SK-N-SH treated with all-trans-retinoic acid at 6 μM for 48 hours (cell line): Measurements from ENCODE around the gene SORCS2.

Experiments used
- ISL1 ChIP-seq: fragments of 250-450 bp; sonication (Bioruptor Pico); IDR thresholded peaks from 2 replicates; pipeline ENCODE4 v2.1.2; 2022; ENCODE audit warnings: mild to moderate bottlenecking, moderate library complexity
- PATZ1 ChIP-seq: fragments of 250-450 bp; sonication (Bioruptor Pico); IDR thresholded peaks from 2 replicates; pipeline ENCODE4 v1.8.0; 2020; ENCODE audit warnings: mild to moderate bottlenecking, moderate library complexity, borderline replicate concordance
- RARB ChIP-seq: fragments of 250-450 bp; sonication (Bioruptor Pico); IDR thresholded peaks from 2 replicates; pipeline ENCODE4 v1.8.0; 2021; ENCODE audit warnings: mild to moderate bottlenecking, moderate library complexity
- TOX ChIP-seq: fragments of 250-450 bp; sonication (Bioruptor Pico); IDR thresholded peaks from 2 replicates; pipeline ENCODE4 v1.8.0; 2021; ENCODE audit warnings: mild to moderate bottlenecking, moderate library complexity, borderline replicate concordance
- ZC3H10 ChIP-seq: fragments of 250-450 bp; sonication (Bioruptor Pico); IDR thresholded peaks from 2 replicates; pipeline ENCODE4 v1.5.1; 2021; ENCODE audit warnings: mild to moderate bottlenecking, moderate library complexity
- ZFP3 ChIP-seq: fragments of 250-450 bp; sonication (Bioruptor Pico); IDR thresholded peaks from 2 replicates; pipeline ENCODE4 v1.5.0; 2020; ENCODE audit warnings: mild to moderate bottlenecking, moderate library complexity
- ZNF565 ChIP-seq: fragments of 450-650 bp; formaldehyde crosslinking; conservative IDR thresholded peaks from 2 replicates; pipeline ENCODE4 v1.5.0; 2020; ENCODE audit warnings: low read depth, mild to moderate bottlenecking, moderate library complexity
- TF ChIP-seq, protein P1 (sequence below): fragments of 250-450 bp; sonication (Bioruptor Pico); IDR thresholded peaks from 2 replicates; pipeline ENCODE4 v1.5.0; 2020; ENCODE audit warnings: mild to moderate bottlenecking, moderate library complexity
- TF ChIP-seq, protein P2 (sequence below): fragments of 250-450 bp; sonication (Bioruptor Pico); IDR thresholded peaks from 2 replicates; pipeline ENCODE4 v1.5.1; 2020; ENCODE audit warnings: low read depth, mild to moderate bottlenecking, moderate library complexity

- TF ChIP-seq RARB (CRISPR knock-in tag) (no peak), ZFP3 (CRISPR knock-in tag) (no peak), ISL1 (CRISPR knock-in tag) (no peak), ZC3H10 (CRISPR knock-in tag) (no peak), ZNF565 (no peak), TOX (CRISPR knock-in tag) (no peak), PATZ1 (CRISPR knock-in tag) (no peak)
- TF ChIP-seq, protein P1, sequence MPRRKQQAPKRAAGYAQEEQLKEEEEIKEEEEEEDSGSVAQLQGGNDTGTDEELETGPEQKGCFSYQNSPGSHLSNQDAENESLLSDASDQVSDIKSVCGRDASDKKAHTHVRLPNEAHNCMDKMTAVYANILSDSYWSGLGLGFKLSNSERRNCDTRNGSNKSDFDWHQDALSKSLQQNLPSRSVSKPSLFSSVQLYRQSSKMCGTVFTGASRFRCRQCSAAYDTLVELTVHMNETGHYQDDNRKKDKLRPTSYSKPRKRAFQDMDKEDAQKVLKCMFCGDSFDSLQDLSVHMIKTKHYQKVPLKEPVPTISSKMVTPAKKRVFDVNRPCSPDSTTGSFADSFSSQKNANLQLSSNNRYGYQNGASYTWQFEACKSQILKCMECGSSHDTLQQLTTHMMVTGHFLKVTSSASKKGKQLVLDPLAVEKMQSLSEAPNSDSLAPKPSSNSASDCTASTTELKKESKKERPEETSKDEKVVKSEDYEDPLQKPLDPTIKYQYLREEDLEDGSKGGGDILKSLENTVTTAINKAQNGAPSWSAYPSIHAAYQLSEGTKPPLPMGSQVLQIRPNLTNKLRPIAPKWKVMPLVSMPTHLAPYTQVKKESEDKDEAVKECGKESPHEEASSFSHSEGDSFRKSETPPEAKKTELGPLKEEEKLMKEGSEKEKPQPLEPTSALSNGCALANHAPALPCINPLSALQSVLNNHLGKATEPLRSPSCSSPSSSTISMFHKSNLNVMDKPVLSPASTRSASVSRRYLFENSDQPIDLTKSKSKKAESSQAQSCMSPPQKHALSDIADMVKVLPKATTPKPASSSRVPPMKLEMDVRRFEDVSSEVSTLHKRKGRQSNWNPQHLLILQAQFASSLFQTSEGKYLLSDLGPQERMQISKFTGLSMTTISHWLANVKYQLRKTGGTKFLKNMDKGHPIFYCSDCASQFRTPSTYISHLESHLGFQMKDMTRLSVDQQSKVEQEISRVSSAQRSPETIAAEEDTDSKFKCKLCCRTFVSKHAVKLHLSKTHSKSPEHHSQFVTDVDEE (CRISPR knock-in tag): no peak
- TF ChIP-seq, protein P2, sequence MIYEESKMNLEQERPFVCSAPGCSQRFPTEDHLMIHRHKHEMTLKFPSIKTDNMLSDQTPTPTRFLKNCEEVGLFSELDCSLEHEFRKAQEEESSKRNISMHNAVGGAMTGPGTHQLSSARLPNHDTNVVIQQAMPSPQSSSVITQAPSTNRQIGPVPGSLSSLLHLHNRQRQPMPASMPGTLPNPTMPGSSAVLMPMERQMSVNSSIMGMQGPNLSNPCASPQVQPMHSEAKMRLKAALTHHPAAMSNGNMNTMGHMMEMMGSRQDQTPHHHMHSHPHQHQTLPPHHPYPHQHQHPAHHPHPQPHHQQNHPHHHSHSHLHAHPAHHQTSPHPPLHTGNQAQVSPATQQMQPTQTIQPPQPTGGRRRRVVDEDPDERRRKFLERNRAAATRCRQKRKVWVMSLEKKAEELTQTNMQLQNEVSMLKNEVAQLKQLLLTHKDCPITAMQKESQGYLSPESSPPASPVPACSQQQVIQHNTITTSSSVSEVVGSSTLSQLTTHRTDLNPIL: no peak
Measured at GRCh38 chr4:7259039-7259438, 66.7 kb downstream of the SORCS2 start.
